Measurements from ENCODE around the gene KLHL21.

KLHL21 gene

GRCh38 chr1:6593810-6594209 lies 8.9 kb downstream of the KLHL21 start:
- Histone ChIP-seq H3K27ac (ENCODE audit: low read depth, low read length) (no peak overlapping the region), H4K20me1 (ENCODE audit: low read depth, low read length) (no peaks in the 10 kb centered on the region), H3F3A (ENCODE audit: insufficient read depth) (no peaks in the 10 kb centered on the region), H3K27me3 (ENCODE audit: low read length) (no peaks in the 10 kb centered on the region), H3K9ac (ENCODE audit: low read length) (no peak overlapping the region), H3K9me3 (ENCODE audit: insufficient read depth, low read length) (no peaks in the 10 kb centered on the region), H3K4me3 (ENCODE audit: insufficient read depth, low read length, poor library complexity, severe bottlenecking) (no peak overlapping the region), H3K36me3 (ENCODE audit: low read length) (no peaks in the 10 kb centered on the region), H3K9me2 (replicated peaks; ENCODE audit: insufficient read depth, low read length) (no peaks in the 10 kb centered on the region), H2AFZ (ENCODE audit: low read depth, low read length, severe bottlenecking) (no peak overlapping the region), H3K79me2 (ENCODE audit: insufficient read depth, low read length) (no peaks in the 10 kb centered on the region), H3K4me2 (ENCODE audit: low read depth, low read length, poor library complexity, severe bottlenecking) (no peak overlapping the region)
- TF ChIP-seq EZH2phosphoT487 (conservative IDR thresholded peaks at IDR 0.05; ENCODE audit: low read length) (no peak), CTCF (IDR thresholded peaks at IDR 0.05; ENCODE audit: insufficient read depth, low read length, poor library complexity, severe bottlenecking) (no peak)

GRCh38 chr1:6592865-6593593 lies 9.6 kb downstream of the KLHL21 start:
- no peak overlapping the region for H2AFZ ChIP-seq (ENCODE audit: low read depth, low read length, severe bottlenecking)
- no peaks in the 10 kb centered on the region for H3K27me3 ChIP-seq (ENCODE audit: low read length)
- no peak overlapping the region for H3K9ac ChIP-seq (ENCODE audit: low read length)
- no peaks in the 10 kb centered on the region for H4K20me1 ChIP-seq (ENCODE audit: low read depth, low read length)
- no peaks in the 10 kb centered on the region for H3K9me2 ChIP-seq (replicated peaks; ENCODE audit: insufficient read depth, low read length)
- no peak for TF ChIP-seq EZH2phosphoT487 (conservative IDR thresholded peaks at IDR 0.05; ENCODE audit: low read length)
- TF ChIP-seq CTCF (IDR thresholded peaks at IDR 0.05; ENCODE audit: insufficient read depth, low read length, poor library complexity, severe bottlenecking) = no peak
- H3K9me3 ChIP-seq (ENCODE audit: insufficient read depth, low read length) = no peaks in the 10 kb centered on the region
- no peak overlapping the region for H3K4me2 ChIP-seq (ENCODE audit: low read depth, low read length, poor library complexity, severe bottlenecking)
- no peaks in the 10 kb centered on the region for H3F3A ChIP-seq (ENCODE audit: insufficient read depth)
- no peaks in the 10 kb centered on the region for H3K79me2 ChIP-seq (ENCODE audit: insufficient read depth, low read length)
- no peak overlapping the region for H3K27ac ChIP-seq (ENCODE audit: low read depth, low read length)
- no peak overlapping the region for H3K4me3 ChIP-seq (ENCODE audit: insufficient read depth, low read length, poor library complexity, severe bottlenecking)
- no peaks in the 10 kb centered on the region for H3K36me3 ChIP-seq (ENCODE audit: low read length)

- no peaks in the 10 kb centered on the region for H3K79me2 ChIP-seq (ENCODE audit: insufficient read depth, low read length)
- no peaks in the 10 kb centered on the region for H4K20me1 ChIP-seq (ENCODE audit: low read depth, low read length)
- TF ChIP-seq EZH2phosphoT487 (conservative IDR thresholded peaks at IDR 0.05; ENCODE audit: low read length) = no peak
- TF ChIP-seq CTCF (IDR thresholded peaks at IDR 0.05; ENCODE audit: insufficient read depth, low read length, poor library complexity, severe bottlenecking) = no peak
- no peak overlapping the region for H3K4me3 ChIP-seq (ENCODE audit: insufficient read depth, low read length, poor library complexity, severe bottlenecking)
- no peak overlapping the region for H3K27ac ChIP-seq (ENCODE audit: low read depth, low read length)
- no peaks in the 10 kb centered on the region for H3K36me3 ChIP-seq (ENCODE audit: low read length)
- H2AFZ ChIP-seq (ENCODE audit: low read depth, low read length, severe bottlenecking) = no peak overlapping the region
- H3K9ac ChIP-seq (ENCODE audit: low read length) = no peak overlapping the region
- no peak overlapping the region for H3K4me2 ChIP-seq (ENCODE audit: low read depth, low read length, poor library complexity, severe bottlenecking)
- no peaks in the 10 kb centered on the region for H3K9me2 ChIP-seq (replicated peaks; ENCODE audit: insufficient read depth, low read length)
- H3K9me3 ChIP-seq (ENCODE audit: insufficient read depth, low read length) = no peaks in the 10 kb centered on the region
- no peaks in the 10 kb centered on the region for H3K27me3 ChIP-seq (ENCODE audit: low read length)
- no peaks in the 10 kb centered on the region for H3F3A ChIP-seq (ENCODE audit: insufficient read depth)
Observed at GRCh38 chr1:6592441-6592840, 10.2 kb downstream of the KLHL21 start.
